Astrocyte of the spinal cord (primary cell): ENCODE data around the gene ITGAE.

Experiments
- DNase-seq: peaks from one replicate; pipeline ENCODE4 v3.0.0; 2011; ENCODE audit warnings: low read depth, low spot score
- H3K4me3 ChIP-seq: 2 replicates; pipeline ENCODE4 v1.5.1; 2011; ENCODE audit warnings: low read depth, mild to moderate bottlenecking, low read length, moderate library complexity
- CTCF ChIP-seq: IDR thresholded peaks from 2 replicates; pipeline ENCODE4 v1.5.1; 2012; ENCODE audit warnings: low read depth, mild to moderate bottlenecking, low read length, inconsistent platforms
- in situ Hi-C: cut with HindIII; loops from 2 replicates; pipeline ENCODE4 v1.10.0; 2017; ENCODE audit warnings: low sequenced_read_pairs

The ITGAE gene

GRCh38 chr17:3692346-3692745, 108.6 kb downstream of the ITGAE start:
- in situ Hi-C loops, result no loop called here
- peak; percentile 4 for TF ChIP-seq CTCF
- H3K4me3 ChIP-seq, result no peak overlapping the region
- DNase-seq, result no peak

GRCh38 chr17:3691617-3692067, 109.3 kb downstream of the ITGAE start:
- TF ChIP-seq CTCF, result no peak
- in situ Hi-C loops, result no loop called here
- no peak for DNase-seq
- H3K4me3 ChIP-seq, result no peak overlapping the region

- no peak for TF ChIP-seq CTCF
- in situ Hi-C loops, result no loop called here
- DNase-seq, result no peak
- H3K4me3 ChIP-seq, result no peak overlapping the region
Observed at GRCh38 chr17:3690094-3690715, 110.8 kb downstream of the ITGAE start.

- in situ Hi-C loops, result no loop called here
Observed at GRCh38 chr17:3689262-3690093, 111.5 kb downstream of the ITGAE start.

GRCh38 chr17:3688852-3689261, 112.1 kb downstream of the ITGAE start:
- TF ChIP-seq CTCF, result no peak
- DNase-seq, result no peak
- in situ Hi-C loops, result no loop called here
- no peak overlapping the region for H3K4me3 ChIP-seq

More at GRCh38 chr17:3689262-3690093, 111.5 kb downstream of the ITGAE start:
- no peak overlapping the region for H3K4me3 ChIP-seq
- no peak for DNase-seq
- no peak for TF ChIP-seq CTCF

GRCh38 chr17:3688027-3688553, 112.9 kb downstream of the ITGAE start:
- DNase-seq, result no peak
- H3K4me3 ChIP-seq, result no peak overlapping the region
- TF ChIP-seq CTCF, result no peak
- in situ Hi-C loops, result no loop called here
